Kidney (tissue), 14 donors: ENCODE measurements around the gene COBLL1. TPM values are rescaled to one million over a fixed set of nuclear protein-coding genes. Genes with fewer than 3 reads are reported as not detected.

Source experiments
- DNase-seq, 5 donors: peaks; one replicate each; pipeline ENCODE4 v3.0.0-alpha.2; 2013 to 2020
- FAIRE-seq: peaks from 2 replicates; lab custom pipeline; 2012; peaks lifted over from hg19 to GRCh38; lab: Jason Lieb, UNC
- H3K27ac ChIP-seq, 2 donors: one replicate each; pipeline ENCODE4 v1.7.0; 2013; ENCODE audit warnings: low read depth in 2 of 2, low read length in 2 of 2, inconsistent platforms in 1 of 2
- H3K27me3 ChIP-seq: one replicate; pipeline ENCODE4 v1.7.1; 2013; ENCODE audit warnings: low read length, inconsistent platforms; ENCODE audit not compliant: control insufficient read depth, insufficient read depth
- H3K36me3 ChIP-seq, 3 donors: one replicate each; pipeline versions ENCODE4 v1.7.0 to v1.7.1; 2013; ENCODE audit warnings: low read length in 3 of 3, control low read depth in 1 of 3, inconsistent platforms in 1 of 3; ENCODE audit not compliant: insufficient read depth in 3 of 3, control insufficient read depth in 2 of 3
- H3K4me1 ChIP-seq, 3 donors: one replicate each; pipeline versions ENCODE4 v1.7.0 to v1.7.1; 2013; ENCODE audit warnings: low read length in 3 of 3, inconsistent platforms in 1 of 3, low read depth in 1 of 3; ENCODE audit not compliant: control insufficient read depth in 2 of 3, insufficient read depth in 2 of 3
- H3K4me3 ChIP-seq, 3 donors: one replicate each; pipeline versions ENCODE4 v1.7.0 to v1.8.1; 2013; ENCODE audit warnings: low read length in 3 of 3, control low read depth in 1 of 3, inconsistent platforms in 1 of 3
- H3K9ac ChIP-seq, 3 donors: one replicate each; pipeline versions ENCODE4 v1.7.0 to v1.7.1; 2013; ENCODE audit warnings: low read length in 3 of 3, control low read depth in 1 of 3, inconsistent platforms in 1 of 3
- H3K9me3 ChIP-seq, 3 donors: one replicate each; pipeline versions ENCODE4 v1.7.0 to v1.7.1; 2013; ENCODE audit warnings: low read length in 3 of 3, control low read depth in 1 of 3, inconsistent platforms in 1 of 3; ENCODE audit not compliant: control insufficient read depth in 2 of 3, insufficient read depth in 1 of 3
- CTCF ChIP-seq: IDR thresholded peaks from 3 replicates; pipeline ENCODE4 v1.5.1; 2012; ENCODE audit warnings: mild to moderate bottlenecking, moderate library complexity, borderline replicate concordance; ENCODE audit not compliant: insufficient read depth; ENCODE audit errors: extremely low read depth
- intact Hi-C: fragments of 100-400 bp; cut with DNase I; formaldehyde crosslinking; loops from one replicate; pipeline ENCODE4 v1.11.1; 2022
- polyA plus RNA-seq: library from polyadenylated mRNA; stranded (reverse); fragments of 350-450 nt; fragmentation: Illumina TruSeq; extraction: RNeasy Lipid Tissue Mini Kit (QIAGEN cat#74804); gene quantifications from one replicate; pipeline ENCODE4 v1.2.3, GENCODE V29; 2014; ENCODE audit warnings: low read depth, low replicate concordance; ENCODE audit not compliant: insufficient read depth
- total RNA-seq: library from RNA; stranded (reverse); fragmentation: NEBNext Ultra II Directional; extraction: Animal tissue kit (Norgen Biotek cat#: 25700); gene quantifications from one replicate; pipeline ENCODE4 v1.2.1, GENCODE V29; 2021
- donor health status: control.
- donor health status: control.
- donor health status: control.
- donor health status: control.
- donor health status: control.
- donor health status: DM: yes; HTN: yes; CAD: no.
- donor health status: Normal renal cell carcinoma (clear cell type).

Gene COBLL1
- total and polyA plus RNA-seq, 2 donors from 2014 or later = 39.7 to 205 TPM

GRCh38 chr2:164789968-164790367, 51.7 kb downstream of the COBLL1 start:
- H3K4me1 ChIP-seq = peaks cover 0 to 11% (median 5%) of the 10 kb centered on the region in 3 donors
- no peak for FAIRE-seq
- TF ChIP-seq CTCF = no peak
- intact Hi-C loops = no loop called here
- H3K36me3 ChIP-seq = no peaks in the 10 kb centered on the region
- no peaks in the 10 kb centered on the region for H3K27me3 ChIP-seq
- no peak overlapping the region for H3K9ac ChIP-seq
- H3K4me3 ChIP-seq = no peak overlapping the region
- no peak for DNase-seq
- H3K27ac ChIP-seq = no peak overlapping the region
- no peaks in the 10 kb centered on the region for H3K9me3 ChIP-seq

- no peaks in the 10 kb centered on the region for H3K9me3 ChIP-seq
- FAIRE-seq = no peak
- H3K9ac ChIP-seq = no peak overlapping the region
- H3K4me1 ChIP-seq = peaks cover 0 to 5% (median 4%) of the 10 kb centered on the region in 3 donors
- no peaks in the 10 kb centered on the region for H3K36me3 ChIP-seq
- DNase-seq = no peak
- H3K27me3 ChIP-seq = no peaks in the 10 kb centered on the region
- intact Hi-C loops = no loop called here
- H3K4me3 ChIP-seq = no peak overlapping the region
- no peak overlapping the region for H3K27ac ChIP-seq
- no peak for TF ChIP-seq CTCF
These were observed 54.8 kb downstream of the COBLL1 start for GRCh38 chr2:164786787-164787186.

GRCh38 chr2:164785457-164785856, 56.2 kb downstream of the COBLL1 start:
- no peaks in the 10 kb centered on the region for H3K36me3 ChIP-seq
- TF ChIP-seq CTCF = no peak
- FAIRE-seq (no peak), DNase-seq (no peak)
- H3K4me3 ChIP-seq = no peak overlapping the region
- intact Hi-C loops = no loop called here
- H3K27ac ChIP-seq = no peak overlapping the region
- H3K9me3 ChIP-seq = no peaks in the 10 kb centered on the region
- H3K4me1 ChIP-seq = peaks cover 0 to 6% (median 3%) of the 10 kb centered on the region in 3 donors
- no peak overlapping the region for H3K9ac ChIP-seq
- no peaks in the 10 kb centered on the region for H3K27me3 ChIP-seq

GRCh38 chr2:164784376-164784775, 57.2 kb downstream of the COBLL1 start:
- H3K27me3 ChIP-seq = no peaks in the 10 kb centered on the region
- no peak overlapping the region for H3K4me3 ChIP-seq
- no peak overlapping the region for H3K27ac ChIP-seq
- TF ChIP-seq CTCF = no peak
- DNase-seq (no peak), FAIRE-seq (no peak)
- H3K9me3 ChIP-seq = no peaks in the 10 kb centered on the region
- peaks cover 0 to 6% (median 0%) of the 10 kb centered on the region in 3 donors for H3K4me1 ChIP-seq
- H3K36me3 ChIP-seq = no peaks in the 10 kb centered on the region
- intact Hi-C loops = no loop called here
- no peak overlapping the region for H3K9ac ChIP-seq
